CD14-positive monocyte (primary cell): ENCODE data around the gene GATA5. TPM values are rescaled to one million over a fixed set of nuclear protein-coding genes. Genes with fewer than 3 reads are reported as not detected.

ENCODE experiments used
- DNase-seq, 3 donors: peaks; one replicate each; pipeline ENCODE4 v3.0.0-alpha.2; 2011 to 2022
- H2AFZ ChIP-seq: 2 replicates; pipeline ENCODE4 v1.6.0; 2012; ENCODE audit warnings: mild to moderate bottlenecking, low read depth, low read length, inconsistent platforms; ENCODE audit not compliant: insufficient read depth, poor library complexity, severe bottlenecking
- H3K27ac ChIP-seq, 2 donors: 1 replicate in 1 of 2; 2 replicates in 1 of 2; pipeline ENCODE4 v1.5.1; 2012 to 2013; ENCODE audit warnings: low read length in 2 of 2, control low read depth in 1 of 2, inconsistent platforms in 1 of 2, low read depth in 1 of 2, mild to moderate bottlenecking in 1 of 2
- H3K27me3 ChIP-seq, 2 donors: one replicate each; pipeline versions ENCODE4 v1.6.0 to v1.6.1; 2011 to 2013; ENCODE audit warnings: low read length in 2 of 2; ENCODE audit not compliant: control insufficient read depth in 2 of 2, insufficient read depth in 2 of 2
- H3K36me3 ChIP-seq, 2 donors: replicated peaks in 1 of 2; 1 replicate in 1 of 2; 2 replicates in 1 of 2; pipeline versions ENCODE4 v1.5.1 to v1.6.1; 2012 to 2013; ENCODE audit warnings: low read length in 2 of 2, control low read depth in 1 of 2, inconsistent platforms in 1 of 2, mild to moderate bottlenecking in 1 of 2; ENCODE audit not compliant: insufficient read depth in 2 of 2, control insufficient read depth in 1 of 2
- H3K4me1 ChIP-seq, 2 donors: 1 replicate in 1 of 2; 2 replicates in 1 of 2; pipeline versions ENCODE4 v1.5.1 to v1.6.1; 2012 to 2013; ENCODE audit warnings: low read length in 2 of 2, control low read depth in 1 of 2, inconsistent platforms in 1 of 2, mild to moderate bottlenecking in 1 of 2, moderate library complexity in 1 of 2; ENCODE audit not compliant: insufficient read depth in 2 of 2, control insufficient read depth in 1 of 2
- H3K4me2 ChIP-seq: replicated peaks from 2 replicates; pipeline ENCODE3; 2012; ENCODE audit warnings: low read length, moderate library complexity, mild to moderate bottlenecking; ENCODE audit not compliant: poor library complexity, severe bottlenecking; ENCODE audit errors: extremely low read depth
- H3K4me3 ChIP-seq, 3 experiments: fragments of 200-600 bp in 1 of 3; sonication (generic) in 1 of 3; replicated peaks in 1 of 3; 1 replicate in 2 of 3; 2 replicates in 1 of 3; pipeline ENCODE4 v1.5.1; 2011 to 2013; ENCODE audit warnings: low read length in 3 of 3, mild to moderate bottlenecking in 3 of 3, control low read depth in 2 of 3, low read depth in 2 of 3, inconsistent platforms in 1 of 3, moderate library complexity in 1 of 3
- H3K79me2 ChIP-seq: 2 replicates; pipeline ENCODE4 v1.6.0; 2012; ENCODE audit warnings: mild to moderate bottlenecking, control low read depth, inconsistent platforms, low read length, moderate library complexity; ENCODE audit not compliant: insufficient read depth
- H3K9ac ChIP-seq: 2 replicates; pipeline ENCODE4 v1.6.0; 2017; ENCODE audit warnings: low read length, mild to moderate bottlenecking; ENCODE audit not compliant: insufficient read depth, poor library complexity, severe bottlenecking
- H3K9me3 ChIP-seq, 2 donors: replicated peaks in 1 of 2; 1 replicate in 1 of 2; 2 replicates in 1 of 2; pipeline versions ENCODE4 v1.5.1 to v1.6.1; 2012 to 2013; ENCODE audit warnings: low read length in 2 of 2, control low read depth in 1 of 2; ENCODE audit not compliant: control insufficient read depth in 1 of 2, insufficient read depth in 1 of 2
- H4K20me1 ChIP-seq: 2 replicates; pipeline ENCODE4 v1.6.0; 2012; ENCODE audit warnings: mild to moderate bottlenecking, low read length, control low read depth, moderate library complexity; ENCODE audit not compliant: insufficient read depth
- H3K27ac Mint-ChIP-seq, 7 donors: one replicate each; pipeline ENCODE4 v1.8.0; 2020; ENCODE audit warnings: mild to moderate bottlenecking in 7 of 7, mixed read lengths in 7 of 7, moderate library complexity in 6 of 7, inconsistent platforms in 2 of 7
- H3K27me3 Mint-ChIP-seq, 3 donors: one replicate each; pipeline ENCODE4 v1.8.0; 2021 to 2022; ENCODE audit warnings: low read depth in 3 of 3, mild to moderate bottlenecking in 3 of 3, mixed read lengths in 3 of 3, moderate library complexity in 3 of 3, inconsistent platforms in 1 of 3
- H3K36me3 Mint-ChIP-seq, 2 donors: one replicate each; pipeline ENCODE4 v1.8.0; 2020; ENCODE audit warnings: mixed read lengths in 2 of 2, inconsistent platforms in 1 of 2, mild to moderate bottlenecking in 1 of 2
- H3K4me1 Mint-ChIP-seq: one replicate; pipeline ENCODE4 v1.8.0; 2020; ENCODE audit warnings: mild to moderate bottlenecking, mixed read lengths
- H3K4me3 Mint-ChIP-seq, 2 donors: one replicate each; pipeline ENCODE4 v1.8.0; 2020; ENCODE audit warnings: mild to moderate bottlenecking in 2 of 2, mixed read lengths in 2 of 2, moderate library complexity in 1 of 2
- H3K9me3 Mint-ChIP-seq, 7 donors: one replicate each; pipeline ENCODE4 v1.8.0; 2020 to 2022; ENCODE audit warnings: mixed read lengths in 7 of 7, mild to moderate bottlenecking in 6 of 7, moderate library complexity in 6 of 7, inconsistent platforms in 2 of 7
- CTCF ChIP-seq: fragments of 200-600 bp; IDR thresholded peaks from one replicate; pipeline ENCODE4 v1.8.0; 2022; ENCODE audit warnings: antibody characterized with exemption, mild to moderate bottlenecking
- WGBS: methylation state at CpG from one replicate; pipeline ENCODE4 v1.1.5; 2013; ENCODE audit warnings: missing lambda C conversion rate; ENCODE audit not compliant: insufficient coverage; 5-methylcytosine and 5-hydroxymethylcytosine counted together
- intact Hi-C, 2 donors: fragments of 100-400 bp; cut with micrococcal nuclease; formaldehyde crosslinking; loops; one replicate each; pipeline versions ENCODE4 v1.15.0 to v1.15.1; 2023
- polyA plus RNA-seq, 3 donors: library from polyadenylated mRNA; depleted of rRNA in 1 of 3; unstranded in 2 of 3; stranded (reverse) in 1 of 3; fragments of 300-500 nt in 2 of 3; fragments of >200 nt in 1 of 3; fragmentation: Illumina TruSeq in 2 of 3; gene quantifications; 1 replicate in 2 of 3; 2 replicates in 1 of 3; pipeline ENCODE4 v1.2.3, GENCODE V29; 2012 to 2021

Gene GATA5
- polyA plus RNA-seq, 3 donors = not detected

GRCh38 chr20:62501801-62502495 is 26.2 kb upstream of the GATA5 start:
- H3K36me3 Mint-ChIP-seq = no peaks in the 10 kb centered on the region
- intact Hi-C loops = loop anchor here (1.0 to 5.0 kb wide), 5 partner anchors 100 to 310 kb away; no protein-coding TSS in a partner anchor
- H3K27me3 Mint-ChIP-seq = peaks cover 6 to 8% (median 6%) of the 10 kb centered on the region in 3 donors
- Histone ChIP-seq H3K9ac (no peak overlapping the region), H3K79me2 (no peaks in the 10 kb centered on the region), H3K4me1 (peaks cover 3 to 14% of the 10 kb centered on the region in 2 donors), H3K36me3 (no peaks in the 10 kb centered on the region), H3K4me2 (no peak overlapping the region), H4K20me1 (no peaks in the 10 kb centered on the region), H3K27ac (peak overlapping the region; percentile 30 to 45), H3K9me3 (no peaks in the 10 kb centered on the region), H3K27me3 (peaks cover 0 to 3% of the 10 kb centered on the region in 2 donors), H3K4me3 (no peak overlapping the region), H2AFZ (no peak overlapping the region)
- peaks cover 20% of the 10 kb centered on the region for H3K4me1 Mint-ChIP-seq
- TF ChIP-seq CTCF = no peak
- peak overlapping the region; percentile 51 to 90 (median 75) for H3K27ac Mint-ChIP-seq
- peak; percentile 86 to 96 (median 90) for DNase-seq
- no peak overlapping the region for H3K4me3 Mint-ChIP-seq
- peaks cover 0 to 3% (median 1%) of the 10 kb centered on the region in 7 donors for H3K9me3 Mint-ChIP-seq
- 100% methylated on average over 6 of the region's 13 CpGs for WGBS

- H3K27me3 ChIP-seq = peaks cover 0 to 3% of the 10 kb centered on the region in 2 donors
- peaks cover 3 to 14% of the 10 kb centered on the region in 2 donors for H3K4me1 ChIP-seq
- no peaks in the 10 kb centered on the region for H3K79me2 ChIP-seq
- H4K20me1 ChIP-seq = no peaks in the 10 kb centered on the region
- DNase-seq = peak; percentile 65 to 83 (median 72)
- Mint-ChIP-seq H3K36me3 (no peaks in the 10 kb centered on the region), H3K4me1 (peaks cover 20% of the 10 kb centered on the region), H3K4me3 (peak overlapping the region in 1 of 2 donors; percentile 2), H3K27me3 (peaks cover 6 to 8% (median 6%) of the 10 kb centered on the region in 3 donors), H3K9me3 (peaks cover 0 to 3% (median 0%) of the 10 kb centered on the region in 7 donors), H3K27ac (peak overlapping the region; percentile 12 to 85 (median 51))
- H3K4me3 ChIP-seq = no peak overlapping the region
- peak; percentile 80 for TF ChIP-seq CTCF
- no peak overlapping the region for H3K9ac ChIP-seq
- H3K36me3 ChIP-seq = no peaks in the 10 kb centered on the region
- H2AFZ ChIP-seq = no peak overlapping the region
- WGBS = 30% methylated on average over 24 of the region's 26 CpGs
- H3K27ac ChIP-seq = no peak overlapping the region
- no peaks in the 10 kb centered on the region for H3K9me3 ChIP-seq
- intact Hi-C loops = loop anchor here (1.0 to 5.0 kb wide), 5 partner anchors 102 to 312 kb away; no protein-coding TSS in a partner anchor
- H3K4me2 ChIP-seq = no peak overlapping the region
Observed at GRCh38 chr20:62500237-62500864, 24.6 kb upstream of the GATA5 start.
